OCI-LY1 (cell line): ENCODE data around the gene NATD1.

ENCODE experiments used
- H2AFZ ChIP-seq: fragments of 200-600 bp; sonication (generic), shearing (Covaris generic); 2 replicates; pipeline ENCODE4 v1.6.0; 2014; ENCODE audit warnings: antibody characterized with exemption, mild to moderate bottlenecking, low read length
- H3F3A ChIP-seq: fragments of 200-600 bp; sonication (generic), shearing (Covaris generic); 2 replicates; pipeline ENCODE4 v1.6.0; 2014; ENCODE audit warnings: mild to moderate bottlenecking, antibody characterized with exemption, low read length, moderate library complexity; ENCODE audit not compliant: insufficient read depth
- H3K27ac ChIP-seq: fragments of 200-600 bp; sonication (generic); 2 replicates; pipeline ENCODE4 v1.5.1; 2014; ENCODE audit warnings: low read length, mixed run types, mild to moderate bottlenecking, low read depth; ENCODE audit not compliant: poor library complexity, severe bottlenecking
- H3K27me3 ChIP-seq: fragments of 200-600 bp; sonication (generic); 2 replicates; pipeline ENCODE4 v1.6.0; 2014; ENCODE audit warnings: antibody characterized with exemption, mild to moderate bottlenecking, low read length, moderate library complexity; ENCODE audit not compliant: insufficient read depth
- H3K36me3 ChIP-seq: fragments of 200-600 bp; sonication (generic); 2 replicates; pipeline ENCODE4 v1.6.1; 2014; ENCODE audit warnings: mild to moderate bottlenecking, antibody characterized with exemption, low read length, moderate library complexity, mixed read lengths; ENCODE audit not compliant: insufficient read depth
- H3K4me1 ChIP-seq: fragments of 200-600 bp; sonication (generic); 2 replicates; pipeline ENCODE4 v1.5.1; 2014; ENCODE audit warnings: mild to moderate bottlenecking, low read length, moderate library complexity; ENCODE audit not compliant: insufficient read depth, severe bottlenecking
- H3K4me2 ChIP-seq: fragments of 200-600 bp; sonication (generic), shearing (Covaris generic); 2 replicates; pipeline ENCODE4 v1.6.1; 2014; ENCODE audit warnings: low read length
- H3K4me3 ChIP-seq: fragments of 200-600 bp; sonication (generic); 2 replicates; pipeline ENCODE4 v1.5.1; 2014; ENCODE audit warnings: low read length, low read depth, mild to moderate bottlenecking, mixed read lengths; ENCODE audit not compliant: poor library complexity, severe bottlenecking
- H3K79me2 ChIP-seq: fragments of 200-600 bp; shearing (Covaris generic); 2 replicates; pipeline ENCODE4 v1.6.1; 2016; ENCODE audit warnings: mixed run types, low read length, mixed read lengths; ENCODE audit not compliant: insufficient read depth
- H3K9ac ChIP-seq: fragments of 200-600 bp; sonication (generic), shearing (Covaris generic); 2 replicates; pipeline ENCODE4 v1.6.1; 2014; ENCODE audit warnings: mild to moderate bottlenecking, low read length, mixed read lengths
- H3K9me2 ChIP-seq: fragments of 200-600 bp; sonication (generic), shearing (Covaris generic); 2 replicates; pipeline ENCODE4 v1.6.1; 2014; ENCODE audit warnings: low read depth, mild to moderate bottlenecking, low read length, mixed read lengths
- H3K9me3 ChIP-seq: fragments of 200-600 bp; shearing (Covaris generic); 2 replicates; pipeline ENCODE4 v1.6.1; 2014; ENCODE audit warnings: low read length, mixed read lengths
- H4K20me1 ChIP-seq: fragments of 200-600 bp; sonication (generic), shearing (Covaris generic); 2 replicates; pipeline ENCODE4 v1.6.0; 2016; ENCODE audit warnings: mild to moderate bottlenecking, low read length; ENCODE audit not compliant: insufficient read depth
- EZH2 ChIP-seq: fragments of 200-600 bp; sonication (generic), shearing (Covaris generic); IDR thresholded peaks from 2 replicates; pipeline ENCODE4 v1.8.0; 2017; ENCODE audit warnings: borderline replicate concordance, mixed run types, mild to moderate bottlenecking, antibody characterized with exemption, low read length, moderate library complexity, mixed read lengths
- TF ChIP-seq, protein P1 (sequence below): fragments of 200-600 bp; sonication (generic), shearing (Covaris generic); IDR thresholded peaks from 2 replicates; pipeline ENCODE4 v1.5.1; 2017; ENCODE audit warnings: mild to moderate bottlenecking, antibody characterized with exemption, low read length, moderate library complexity, mixed read lengths

NATD1 gene

DNA sequence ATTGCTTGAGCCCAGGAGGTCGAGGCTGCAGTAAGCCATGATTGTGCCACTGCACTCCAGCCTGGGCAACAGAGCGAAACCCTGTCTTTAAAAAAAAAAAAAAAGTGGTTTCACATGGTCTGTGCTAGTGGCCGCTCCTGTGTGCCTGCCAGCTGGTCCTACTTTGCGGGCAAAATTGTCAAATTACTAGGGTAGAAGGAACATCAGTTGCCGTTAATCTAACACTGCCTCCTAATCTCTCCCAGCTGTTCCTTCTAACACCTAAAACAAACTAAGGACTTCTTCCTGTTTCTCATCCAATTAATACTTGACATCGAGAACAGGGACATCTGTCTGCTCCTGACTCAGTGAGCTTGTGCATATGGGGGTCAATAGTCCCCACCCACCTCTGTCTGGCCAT lies 63.1 kb downstream of the NATD1 start:
- Histone ChIP-seq H3K4me2 (no peak overlapping the region), H3K9ac (no peak overlapping the region), H3K9me3 (no peaks in the 10 kb centered on the region), H3K9me2 (no peaks in the 10 kb centered on the region), H3K36me3 (peaks cover 5% of the 10 kb centered on the region; the same call in 1 of the 2 replicates), H3K4me1 (peaks cover 32% of the 10 kb centered on the region), H3K27ac (no peak overlapping the region), H4K20me1 (no peaks in the 10 kb centered on the region), H3K27me3 (no peaks in the 10 kb centered on the region), H3K4me3 (no peak overlapping the region), H2AFZ (no peak overlapping the region), H3K79me2 (no peaks in the 10 kb centered on the region), H3F3A (no peaks in the 10 kb centered on the region)
- no peak for TF ChIP-seq EZH2
- TF ChIP-seq, protein P1, sequence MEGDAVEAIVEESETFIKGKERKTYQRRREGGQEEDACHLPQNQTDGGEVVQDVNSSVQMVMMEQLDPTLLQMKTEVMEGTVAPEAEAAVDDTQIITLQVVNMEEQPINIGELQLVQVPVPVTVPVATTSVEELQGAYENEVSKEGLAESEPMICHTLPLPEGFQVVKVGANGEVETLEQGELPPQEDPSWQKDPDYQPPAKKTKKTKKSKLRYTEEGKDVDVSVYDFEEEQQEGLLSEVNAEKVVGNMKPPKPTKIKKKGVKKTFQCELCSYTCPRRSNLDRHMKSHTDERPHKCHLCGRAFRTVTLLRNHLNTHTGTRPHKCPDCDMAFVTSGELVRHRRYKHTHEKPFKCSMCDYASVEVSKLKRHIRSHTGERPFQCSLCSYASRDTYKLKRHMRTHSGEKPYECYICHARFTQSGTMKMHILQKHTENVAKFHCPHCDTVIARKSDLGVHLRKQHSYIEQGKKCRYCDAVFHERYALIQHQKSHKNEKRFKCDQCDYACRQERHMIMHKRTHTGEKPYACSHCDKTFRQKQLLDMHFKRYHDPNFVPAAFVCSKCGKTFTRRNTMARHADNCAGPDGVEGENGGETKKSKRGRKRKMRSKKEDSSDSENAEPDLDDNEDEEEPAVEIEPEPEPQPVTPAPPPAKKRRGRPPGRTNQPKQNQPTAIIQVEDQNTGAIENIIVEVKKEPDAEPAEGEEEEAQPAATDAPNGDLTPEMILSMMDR: no peak

DNA sequence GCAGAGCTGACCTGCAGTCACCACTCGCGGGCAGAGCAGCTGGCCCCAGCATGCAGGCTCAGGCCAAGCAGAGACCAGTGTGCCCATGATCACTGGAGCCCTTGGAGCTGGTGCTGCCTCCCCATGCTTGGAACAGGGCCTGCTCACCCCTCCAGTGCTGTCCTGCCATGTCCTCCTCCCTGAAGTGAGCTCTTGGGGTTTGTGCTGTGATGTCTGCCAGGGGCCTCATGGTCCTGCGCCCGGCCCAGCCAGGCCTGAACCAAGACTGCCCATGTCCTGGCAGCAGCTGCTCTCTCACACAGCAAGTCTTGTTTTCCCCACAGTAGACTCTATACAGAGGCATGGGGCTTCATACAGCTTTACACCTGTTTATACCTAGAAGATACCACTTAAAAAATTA lies 63.8 kb downstream of the NATD1 start:
- Histone ChIP-seq H3K9me3 (no peaks in the 10 kb centered on the region), H3K4me2 (no peak overlapping the region), H3K79me2 (no peaks in the 10 kb centered on the region), H3F3A (no peaks in the 10 kb centered on the region), H2AFZ (no peak overlapping the region), H3K27me3 (no peaks in the 10 kb centered on the region), H3K4me1 (peaks cover 25% of the 10 kb centered on the region), H4K20me1 (no peaks in the 10 kb centered on the region), H3K36me3 (peaks cover 5% of the 10 kb centered on the region; the same call in 1 of the 2 replicates), H3K27ac (no peak overlapping the region), H3K9ac (no peak overlapping the region), H3K9me2 (no peaks in the 10 kb centered on the region), H3K4me3 (no peak overlapping the region)
- no peak for TF ChIP-seq EZH2
- TF ChIP-seq, protein P1: no peak
